ENCODE results near the gene TEKT2. TPM values are rescaled to one million over a fixed set of nuclear protein-coding genes. Genes with fewer than 3 reads are reported as not detected.

Gene TEKT2
- total and polyA plus RNA-seq, 2 donors (not counting 3 experiments of a cell fraction or from before 2014, with no cell fraction given) = 0.38 to 0.61 TPM

DNA sequence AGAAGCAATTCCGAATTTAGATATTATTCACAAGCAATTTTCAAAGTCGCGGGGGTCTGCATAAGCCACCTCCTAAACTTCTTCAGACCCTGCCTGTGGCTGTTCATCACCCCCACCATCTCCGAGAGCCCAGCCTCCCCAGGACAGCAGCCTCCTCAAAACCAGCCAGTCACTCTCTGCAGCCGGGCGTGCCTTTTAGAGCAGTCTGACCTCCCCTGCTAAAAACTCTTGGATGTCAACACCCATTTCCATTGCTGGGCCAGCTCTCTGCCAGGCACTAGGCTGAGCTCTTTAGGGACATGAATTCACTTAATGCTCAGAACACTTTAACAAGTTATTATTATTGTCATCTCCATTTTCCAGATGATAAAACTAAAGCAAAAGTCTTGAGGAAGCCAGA lies 16.5 kb downstream of the TEKT2 start:
- H3K79me2 ChIP-seq (ENCODE audit: control insufficient read depth, insufficient read depth, low read length) = no peaks in the 10 kb centered on the region
- no TSS peak for BruUV-seq (replicated peaks)
- ChIA-PET CTCF (interaction anchor here (0.6 to 13.8 kb wide), 9 partner anchors 19 to 269 kb away, joined by 3 to 233 read pairs (median 4); partner anchors contain the start of gene TRAPPC3), POLR2A (no interaction called here)
- H3K9me3 ChIP-seq (replicated peaks; ENCODE audit: control insufficient read depth, insufficient read depth, low read length) = no peaks in the 10 kb centered on the region
- intact Hi-C loops (cut with micrococcal nuclease) = no loop called here
- H3K9me1 ChIP-seq (replicated peaks; ENCODE audit: control insufficient read depth, extremely low read depth, insufficient read depth, low read length) = no peaks in the 10 kb centered on the region
- no peak overlapping the region for H3K4me3 ChIP-seq (replicated peaks in 1 of 3; ENCODE audit: insufficient read depth in 1 of 3, low read depth in 1 of 3, low read length in 3 of 3)
- FAIRE-seq (no peak), DNase-seq (ENCODE audit: low read depth, low spot score) (no peak)
- H3K9ac ChIP-seq (replicated peaks; ENCODE audit: extremely low read depth, insufficient read depth, low read length) = no peak overlapping the region
- H3K27ac ChIP-seq (ENCODE audit: insufficient read depth, low read depth, low read length) = no peak overlapping the region
- no peaks in the 10 kb centered on the region for H3K4me1 ChIP-seq (ENCODE audit: control insufficient read depth, extremely low read depth, insufficient read depth, low read length)
- no peaks in the 10 kb centered on the region for H3K27me3 ChIP-seq (ENCODE audit: control insufficient read depth in 2 of 2, insufficient read depth in 2 of 2, low read length in 2 of 2)
- dilution Hi-C loops (cut with MboI; ENCODE audit: extremely low pct_ligation_motif_present, low sequenced_read_pairs) = no loop called here
- no peaks in the 10 kb centered on the region for H4K20me1 ChIP-seq (replicated peaks; ENCODE audit: control insufficient read depth, extremely low read depth, insufficient read depth, low read length)
- no peak overlapping the region for H2AFZ ChIP-seq (ENCODE audit: low read depth, low read length)
- H3K4me2 ChIP-seq (ENCODE audit: insufficient read depth, low read length) = no peak overlapping the region
- peaks cover 0 to 2% of the 10 kb centered on the region in 2 experiments for H3K36me3 ChIP-seq (ENCODE audit: control insufficient read depth in 2 of 2, extremely low read depth in 1 of 2, insufficient read depth in 2 of 2, low read length in 2 of 2)
- TF ChIP-seq GATA2 (IDR thresholded peaks at IDR 0.05; ENCODE audit: insufficient read depth, insufficient read length, low read depth, low read length) (no peak), POLR2AphosphoS5 (IDR thresholded peaks at IDR 0.05; ENCODE audit: insufficient read depth, low read depth, low read length) (no peak), EZH2 (IDR thresholded peaks at IDR 0.05; ENCODE audit: borderline replicate concordance, low read depth, low read length, severe bottlenecking) (no peak), POLR2A (IDR thresholded peaks at IDR 0.05; ENCODE audit: low read depth, low read length) (no peak), JUN (IDR thresholded peaks at IDR 0.05; ENCODE audit: borderline replicate concordance, insufficient read depth, insufficient read length, low read depth) (no peak), FOS (IDR thresholded peaks at IDR 0.05; ENCODE audit: borderline replicate concordance, insufficient read depth, low read length) (no peak), MYC (IDR thresholded peaks at IDR 0.05; ENCODE audit: low read depth, low read length) (no peak)
- TF ChIP-seq, protein P1, sequence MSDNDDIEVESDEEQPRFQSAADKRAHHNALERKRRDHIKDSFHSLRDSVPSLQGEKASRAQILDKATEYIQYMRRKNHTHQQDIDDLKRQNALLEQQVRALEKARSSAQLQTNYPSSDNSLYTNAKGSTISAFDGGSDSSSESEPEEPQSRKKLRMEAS (IDR thresholded peaks at IDR 0.05; ENCODE audit: insufficient read depth, insufficient read length) = no peak
- TF ChIP-seq, protein P2, sequence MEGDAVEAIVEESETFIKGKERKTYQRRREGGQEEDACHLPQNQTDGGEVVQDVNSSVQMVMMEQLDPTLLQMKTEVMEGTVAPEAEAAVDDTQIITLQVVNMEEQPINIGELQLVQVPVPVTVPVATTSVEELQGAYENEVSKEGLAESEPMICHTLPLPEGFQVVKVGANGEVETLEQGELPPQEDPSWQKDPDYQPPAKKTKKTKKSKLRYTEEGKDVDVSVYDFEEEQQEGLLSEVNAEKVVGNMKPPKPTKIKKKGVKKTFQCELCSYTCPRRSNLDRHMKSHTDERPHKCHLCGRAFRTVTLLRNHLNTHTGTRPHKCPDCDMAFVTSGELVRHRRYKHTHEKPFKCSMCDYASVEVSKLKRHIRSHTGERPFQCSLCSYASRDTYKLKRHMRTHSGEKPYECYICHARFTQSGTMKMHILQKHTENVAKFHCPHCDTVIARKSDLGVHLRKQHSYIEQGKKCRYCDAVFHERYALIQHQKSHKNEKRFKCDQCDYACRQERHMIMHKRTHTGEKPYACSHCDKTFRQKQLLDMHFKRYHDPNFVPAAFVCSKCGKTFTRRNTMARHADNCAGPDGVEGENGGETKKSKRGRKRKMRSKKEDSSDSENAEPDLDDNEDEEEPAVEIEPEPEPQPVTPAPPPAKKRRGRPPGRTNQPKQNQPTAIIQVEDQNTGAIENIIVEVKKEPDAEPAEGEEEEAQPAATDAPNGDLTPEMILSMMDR (IDR thresholded peaks at IDR 0.05; ENCODE audit: extremely low read depth in 1 of 2, insufficient read depth in 1 of 2, low read depth in 1 of 2, low read length in 2 of 2) = no peak
